HG03439 (cell line): ENCODE data around the gene GPATCH4.
"Not testable (repeated sequence)": the region's sequence is repeated elsewhere in the genome, so short reads cannot be mapped to it uniquely, and the experiment has no call there.

Experiments used
- ATAC-seq: cut with Tn5 transposase; IDR thresholded peaks from one replicate; pipeline ENCODE4 v1.9.1; 2021; ENCODE audit warnings: mild to moderate bottlenecking, moderate library complexity; ENCODE audit not compliant: unreplicated experiment

GPATCH4 gene

DNA sequence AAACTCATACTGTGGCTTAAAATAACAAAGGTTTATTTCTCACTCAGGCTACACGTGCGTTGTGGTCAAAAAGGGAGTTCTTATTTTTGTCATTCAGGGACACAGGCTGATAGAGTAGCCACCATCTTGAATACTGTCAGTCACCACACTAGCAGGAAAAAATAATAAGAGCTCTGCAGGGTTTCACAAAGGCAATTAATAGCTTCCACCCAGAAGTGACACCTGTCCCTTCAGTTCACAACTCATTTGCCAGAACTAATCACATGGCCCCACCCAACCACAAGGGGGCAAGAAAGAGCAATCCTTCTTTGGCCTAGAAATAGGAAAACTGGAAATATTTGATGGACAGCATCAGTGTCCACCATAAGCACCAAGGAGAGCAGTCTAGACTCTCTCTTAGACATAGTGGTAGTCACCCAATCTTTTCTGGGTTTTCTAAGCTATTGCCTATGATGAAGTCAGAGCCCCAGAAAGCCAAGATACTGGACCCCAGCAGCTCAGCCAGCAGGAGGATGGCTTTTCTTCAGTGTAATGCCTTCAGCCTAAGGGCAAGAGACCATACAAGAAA is 26.1 kb upstream of the GPATCH4 start:
- no peak for ATAC-seq

- no peak for ATAC-seq
Measured at GRCh38 chr1:156626079-156626438, 24.8 kb upstream of the GPATCH4 start.

DNA sequence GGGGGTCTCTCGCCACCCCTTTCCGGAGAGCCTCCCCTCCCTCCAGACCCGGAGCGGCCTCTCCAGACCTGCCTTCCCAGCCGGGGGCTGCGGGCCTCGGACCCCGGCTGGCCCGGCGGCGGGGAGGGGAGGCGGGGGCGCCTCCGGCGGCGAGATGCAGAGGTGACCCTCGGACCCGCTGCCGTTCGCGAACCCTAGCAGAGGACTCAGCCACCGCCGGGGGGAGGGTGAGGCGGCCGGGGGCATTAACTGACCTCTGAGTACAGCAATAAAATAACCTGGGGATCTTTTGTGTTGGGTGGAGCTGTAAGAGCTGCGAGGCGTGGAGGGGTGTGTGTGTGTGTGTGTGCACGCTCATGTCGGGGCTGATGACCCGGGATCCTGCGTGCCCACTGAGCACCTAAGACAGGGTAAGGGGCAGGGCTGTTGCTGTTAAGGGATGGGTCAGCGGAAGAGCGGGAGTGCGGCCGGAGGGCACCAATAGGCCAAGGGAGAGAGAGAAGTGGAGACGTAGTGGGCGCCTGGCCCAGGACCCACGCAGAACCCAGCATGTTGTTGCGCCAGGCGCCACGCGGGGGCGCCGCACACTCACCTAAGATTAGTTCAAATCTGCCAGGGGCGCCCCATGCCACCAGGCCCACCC is 24.3 kb upstream of the GPATCH4 start:
- ATAC-seq: no peak

DNA sequence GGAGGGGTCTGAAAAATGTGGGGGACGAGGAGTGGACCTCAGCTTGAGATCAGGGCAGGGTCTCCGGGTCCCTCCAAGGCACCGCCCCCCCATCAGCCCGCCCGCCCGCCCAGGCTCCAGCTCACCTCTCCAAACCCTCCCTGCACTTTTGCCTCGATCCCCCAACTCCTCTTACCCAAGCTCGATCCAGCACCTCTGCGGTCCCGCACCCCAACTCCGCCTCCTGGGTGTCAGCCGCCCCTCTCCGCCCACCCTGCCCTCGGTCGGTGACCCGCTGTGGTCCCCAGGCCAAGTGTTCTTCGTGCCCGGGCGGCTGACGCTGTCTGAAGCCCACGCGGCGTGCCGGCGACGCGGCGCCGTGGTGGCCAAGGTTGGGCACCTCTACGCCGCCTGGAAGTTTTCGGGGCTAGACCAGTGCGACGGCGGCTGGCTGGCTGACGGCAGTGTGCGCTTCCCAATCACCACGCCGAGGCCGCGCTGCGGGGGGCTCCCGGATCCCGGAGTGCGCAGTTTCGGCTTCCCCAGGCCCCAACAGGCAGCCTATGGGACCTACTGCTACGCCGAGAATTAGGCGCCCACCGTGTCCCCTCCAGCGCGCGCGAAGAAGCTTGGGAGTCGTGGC is 23.6 kb upstream of the GPATCH4 start:
- ATAC-seq: no peak

DNA sequence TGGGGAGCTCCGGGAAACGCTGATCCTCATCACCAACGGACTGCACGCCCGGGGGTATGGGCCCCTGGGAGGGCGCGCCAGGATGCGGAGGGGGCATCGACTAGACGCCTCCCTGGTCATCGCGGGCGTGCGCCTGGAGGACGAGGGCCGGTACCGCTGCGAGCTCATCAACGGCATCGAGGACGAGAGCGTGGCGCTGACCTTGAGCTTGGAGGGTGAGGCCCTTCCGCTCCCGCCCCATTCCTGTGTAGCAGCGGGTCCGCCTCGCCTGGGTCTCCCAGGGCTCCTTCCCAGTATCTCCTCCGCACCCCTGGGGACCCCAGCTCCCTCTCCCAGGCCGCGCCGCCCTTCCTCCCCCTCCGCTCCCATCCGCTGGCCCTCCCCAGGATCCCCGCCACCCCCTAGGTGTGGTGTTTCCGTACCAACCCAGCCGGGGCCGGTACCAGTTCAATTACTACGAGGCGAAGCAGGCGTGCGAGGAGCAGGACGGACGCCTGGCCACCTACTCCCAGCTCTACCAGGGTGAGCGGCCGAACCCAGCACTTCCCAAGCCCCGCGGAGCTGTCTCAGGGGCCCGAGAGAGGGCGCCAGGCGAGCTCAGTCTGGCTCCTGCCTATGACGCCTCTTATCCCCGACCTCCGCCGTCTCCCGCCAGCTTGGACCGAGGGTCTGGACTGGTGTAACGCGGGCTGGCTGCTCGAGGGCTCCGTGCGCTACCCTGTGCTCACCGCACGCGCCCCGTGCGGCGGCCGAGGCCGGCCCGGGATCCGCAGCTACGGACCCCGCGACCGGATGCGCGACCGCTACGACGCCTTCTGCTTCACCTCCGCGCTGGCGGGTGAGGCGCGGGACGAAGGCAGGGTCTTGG is 22.9 kb upstream of the GPATCH4 start:
- ATAC-seq: no peak

- ATAC-seq: no peak
Measured at GRCh38 chr1:156622581-156623297, 21.5 kb upstream of the GPATCH4 start.

GRCh38 chr1:156619582-156619955 is 18.3 kb upstream of the GPATCH4 start:
- no peak for ATAC-seq

DNA sequence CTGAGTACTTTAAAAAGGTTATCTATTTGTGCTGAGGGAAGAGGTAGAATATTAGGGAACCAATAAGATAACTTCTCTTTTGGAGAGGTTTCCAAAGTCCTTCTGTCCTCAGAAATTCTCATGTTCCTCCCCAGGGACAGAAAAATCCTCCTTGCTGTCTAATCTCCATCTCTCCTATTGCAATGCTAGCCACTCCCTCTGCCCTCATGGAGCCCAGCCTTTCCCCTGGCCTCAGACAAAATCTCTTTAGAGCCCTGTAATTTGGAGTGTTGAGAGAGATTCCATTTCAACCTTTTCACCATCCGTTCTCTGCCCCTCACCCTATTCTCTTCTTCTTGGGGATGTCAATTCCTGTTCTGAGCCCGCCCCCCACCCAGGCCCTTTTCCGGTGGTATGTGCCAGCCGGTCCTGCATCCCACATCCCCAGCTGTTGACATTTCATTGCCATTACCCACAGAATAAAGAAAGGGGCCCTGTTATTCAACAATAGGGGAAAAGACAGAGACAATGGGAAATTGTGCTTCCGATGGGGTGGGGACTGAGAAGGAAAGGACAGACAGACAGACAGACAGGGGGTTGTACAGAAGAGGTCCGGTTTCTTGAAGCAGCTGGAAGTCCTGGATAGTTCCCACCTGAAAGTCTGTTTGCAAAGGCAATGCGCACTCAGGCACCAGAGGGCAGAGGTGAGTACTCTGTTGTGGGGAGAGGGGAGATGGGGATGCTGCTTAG is 17.7 kb upstream of the GPATCH4 start, which contains the start of gene HAPLN2:
HAPLN2 (plus strand) TSS at position 563 of the 729 bp plus-strand sequence. CDS start 4,076 bp downstream, outside the sequence.
- ATAC-seq: no peak

DNA sequence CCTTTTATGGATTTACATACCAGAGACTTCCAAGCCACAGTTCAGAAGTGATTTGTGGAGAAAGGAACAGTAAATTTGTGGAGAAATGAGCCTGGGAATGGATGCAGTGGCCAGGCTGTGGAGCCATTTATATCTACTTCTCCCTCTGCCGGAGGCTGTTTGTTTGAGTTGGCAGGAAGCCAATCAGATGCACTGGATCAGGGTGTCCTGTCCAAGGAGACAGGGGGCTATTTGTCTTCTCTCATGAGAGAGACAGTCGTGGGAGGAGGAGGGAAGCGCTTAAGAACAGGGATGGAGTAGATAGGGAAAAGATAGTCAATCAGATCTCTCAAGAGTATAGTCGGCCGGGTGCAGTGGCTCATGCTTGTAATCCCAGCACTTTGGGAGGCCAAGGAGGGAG is 15.2 kb upstream of the GPATCH4 start:
- no peak for ATAC-seq

DNA sequence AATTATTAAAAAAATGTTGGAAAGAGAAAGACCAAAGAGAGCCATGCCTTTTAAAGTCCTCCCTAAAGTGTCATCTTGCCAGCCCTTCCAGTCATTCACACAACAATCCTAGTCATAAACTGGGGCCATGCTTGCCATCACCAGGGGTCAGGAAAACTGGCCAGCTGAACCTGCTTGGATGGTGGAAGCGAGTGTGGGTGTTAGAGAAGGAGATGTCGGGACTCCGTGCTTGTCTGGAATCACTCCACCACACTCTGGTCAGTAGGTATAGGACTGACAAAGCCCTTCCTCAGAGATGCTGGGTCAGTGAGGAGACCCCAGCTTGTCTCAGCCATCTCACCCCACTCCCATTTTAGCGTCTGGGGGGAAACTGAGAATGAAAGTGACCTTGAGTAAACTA is 14.7 kb upstream of the GPATCH4 start:
- ATAC-seq: no peak

DNA sequence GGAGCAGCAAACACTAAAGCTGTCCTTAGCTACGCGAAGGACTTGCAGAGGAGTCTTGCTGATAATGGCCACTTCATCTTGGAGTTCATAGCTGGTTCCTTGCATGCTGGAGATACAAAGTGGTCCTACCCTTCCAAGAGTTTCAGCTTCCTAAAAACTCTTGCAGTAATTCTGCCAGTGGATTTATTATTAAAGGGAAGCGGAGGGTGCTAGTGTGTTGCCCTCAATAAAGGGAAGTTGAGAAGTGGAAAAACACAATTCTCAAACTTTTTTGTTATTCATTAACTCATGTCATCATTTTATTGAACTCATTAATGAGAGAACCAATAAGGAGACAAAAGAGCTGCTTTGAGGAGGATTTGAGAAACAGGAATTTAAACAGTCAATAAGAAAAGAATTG is 11.4 kb upstream of the GPATCH4 start:
- no peak for ATAC-seq

DNA sequence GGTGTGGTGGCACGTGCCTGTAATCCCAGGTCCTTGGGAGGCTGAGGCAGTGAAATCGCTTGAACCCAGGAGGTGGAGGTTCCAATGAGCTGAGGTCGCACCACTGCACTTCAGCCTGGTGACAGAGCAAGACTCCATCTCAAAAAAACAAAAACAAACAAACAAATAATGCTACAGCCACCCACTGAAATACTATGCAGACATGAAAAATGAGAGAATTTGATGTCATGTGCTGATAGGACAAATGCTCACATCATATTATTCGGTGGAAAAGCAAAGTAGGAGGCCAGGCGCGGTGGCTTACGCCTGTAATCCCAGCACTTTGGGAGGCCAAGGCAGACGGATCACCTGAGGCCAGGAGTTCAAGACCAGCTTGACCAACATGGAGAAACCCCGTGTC is 8.8 kb upstream of the GPATCH4 start:
- ATAC-seq: not testable (repeated sequence)

DNA sequence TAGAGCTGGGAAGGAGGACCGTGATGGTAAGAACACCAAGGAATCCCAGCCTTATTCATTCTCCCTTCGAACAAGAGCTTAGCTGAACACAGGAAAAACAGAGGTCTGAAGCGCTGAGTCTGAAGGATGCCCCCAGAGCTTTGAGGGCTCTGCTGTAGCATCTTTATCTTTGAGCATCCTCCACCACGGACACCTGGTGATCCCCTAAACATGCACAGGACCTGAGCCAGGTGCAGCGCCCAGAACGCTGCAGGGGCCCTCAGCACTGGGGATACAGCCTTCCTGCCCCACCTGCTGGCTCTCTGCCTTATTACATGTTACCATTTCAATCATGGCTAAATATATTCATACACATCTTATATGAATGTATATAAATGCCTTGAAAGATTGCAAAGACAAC is 7.7 kb upstream of the GPATCH4 start:
- ATAC-seq: no peak

DNA sequence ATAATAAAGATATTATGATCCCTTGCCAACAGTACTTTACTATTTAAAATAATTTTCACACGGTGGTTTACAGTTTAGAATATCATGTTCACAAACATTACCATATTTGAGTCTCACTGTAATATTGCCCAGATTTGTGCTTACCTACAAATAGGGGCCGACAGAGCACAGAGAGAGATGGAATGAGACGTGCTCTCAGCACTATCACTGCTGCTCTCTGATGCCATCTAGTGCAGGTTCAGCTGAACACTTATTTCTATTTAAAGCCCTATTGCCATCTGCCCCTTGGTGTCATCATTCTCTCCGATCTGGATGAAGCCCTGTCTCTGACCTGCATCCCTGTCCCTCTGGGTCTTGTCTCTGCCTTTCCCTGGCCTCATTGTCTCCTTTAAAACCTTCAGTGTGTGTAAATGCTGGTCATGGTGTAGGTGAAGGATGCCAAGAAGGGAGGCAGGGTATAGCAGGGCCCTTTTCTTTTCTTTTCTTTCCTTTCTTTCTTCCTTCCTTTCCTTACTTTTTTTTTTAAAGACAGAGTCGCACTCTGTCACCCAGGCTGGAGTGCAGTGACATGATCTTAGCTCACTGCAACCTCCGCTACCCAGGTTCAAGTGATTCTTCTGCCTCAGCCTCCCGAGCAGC is 6.9 kb upstream of the GPATCH4 start:
- ATAC-seq: peak; percentile 81

DNA sequence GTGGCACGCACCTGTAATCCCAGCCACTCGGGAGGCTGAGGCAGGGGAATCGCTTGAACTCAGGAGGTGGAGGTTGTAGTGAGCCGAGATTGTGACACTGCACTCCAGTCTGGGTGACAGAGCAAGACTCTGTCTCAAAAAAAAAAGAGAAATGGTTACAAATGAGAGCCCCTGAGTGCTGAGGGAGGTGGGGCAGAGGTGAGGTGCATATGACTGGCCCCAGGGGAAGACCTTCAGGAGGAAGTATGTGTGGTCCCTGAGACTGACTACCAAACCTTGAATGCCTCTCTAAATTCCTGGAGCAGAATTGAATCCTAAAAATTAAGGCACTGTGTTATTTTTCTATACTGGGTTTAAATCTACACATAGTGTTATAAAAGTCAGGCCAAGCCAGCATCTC is 6.1 kb upstream of the GPATCH4 start:
- ATAC-seq: not testable (repeated sequence)

GRCh38 chr1:156602557-156602993 is 1.3 kb upstream of the GPATCH4 start:
- no peak for ATAC-seq

GRCh38 chr1:156601892-156602291 is 613 bp upstream of the GPATCH4 start:
- peak; percentile 21 for ATAC-seq

GRCh38 chr1:156600733-156601121 is 552 bp downstream of the GPATCH4 start:
- ATAC-seq: no peak

GRCh38 chr1:156599811-156600210 is 1.5 kb downstream of the GPATCH4 start:
- no peak for ATAC-seq
